ENCODE results near the gene MDM4. TPM values are rescaled to one million over a fixed set of nuclear protein-coding genes. Genes with fewer than 3 reads are reported as not detected.
"Not testable (repeated sequence)": the region's sequence is repeated elsewhere in the genome, so short reads cannot be mapped to it uniquely, and the experiment has no call there.

MDM4 gene
- total RNA-seq, 2 donors from 2014 or later = 65.5 to 161 TPM

GRCh38 chr1:204558467-204558866 lies 42.3 kb downstream of the MDM4 start:
- Histone ChIP-seq H3K9ac (ENCODE audit: extremely low read depth, low read length, poor library complexity, severe bottlenecking) (no peak overlapping the region), H3K4me1 (ENCODE audit: control insufficient read depth, insufficient read depth, low read length) (peaks cover 9% of the 10 kb centered on the region), H3K27ac (ENCODE audit: low read depth, low read length) (no peak overlapping the region), H3K27me3 (ENCODE audit: control insufficient read depth, insufficient read depth, low read length, poor library complexity, severe bottlenecking) (no peaks in the 10 kb centered on the region), H3K9me3 (ENCODE audit: control insufficient read depth, low read length) (no peaks in the 10 kb centered on the region), H3K4me3 (ENCODE audit: low read length) (no peak overlapping the region), H3K36me3 (ENCODE audit: control insufficient read depth, insufficient read depth, low read length) (peaks cover 27% of the 10 kb centered on the region)
- Mint-ChIP-seq H3K27ac (no peak overlapping the region), H3K4me3 (no peak overlapping the region), H3K4me1 (peaks cover 32% of the 10 kb centered on the region), H3K36me3 (ENCODE audit: low read depth) (peaks cover 8% of the 10 kb centered on the region), H3K27me3 (ENCODE audit: insufficient read depth) (no peaks in the 10 kb centered on the region), H3K9me3 (no peaks in the 10 kb centered on the region)
- WGBS, 2 experiments (ENCODE audit: insufficient coverage in 1 of 2, insufficient read length in 1 of 2) = 98% methylated on average over 2 of the region's 2 CpGs; no CpG with 5 or more reads in 1 of the 2 experiments
- TF ChIP-seq, protein P1, sequence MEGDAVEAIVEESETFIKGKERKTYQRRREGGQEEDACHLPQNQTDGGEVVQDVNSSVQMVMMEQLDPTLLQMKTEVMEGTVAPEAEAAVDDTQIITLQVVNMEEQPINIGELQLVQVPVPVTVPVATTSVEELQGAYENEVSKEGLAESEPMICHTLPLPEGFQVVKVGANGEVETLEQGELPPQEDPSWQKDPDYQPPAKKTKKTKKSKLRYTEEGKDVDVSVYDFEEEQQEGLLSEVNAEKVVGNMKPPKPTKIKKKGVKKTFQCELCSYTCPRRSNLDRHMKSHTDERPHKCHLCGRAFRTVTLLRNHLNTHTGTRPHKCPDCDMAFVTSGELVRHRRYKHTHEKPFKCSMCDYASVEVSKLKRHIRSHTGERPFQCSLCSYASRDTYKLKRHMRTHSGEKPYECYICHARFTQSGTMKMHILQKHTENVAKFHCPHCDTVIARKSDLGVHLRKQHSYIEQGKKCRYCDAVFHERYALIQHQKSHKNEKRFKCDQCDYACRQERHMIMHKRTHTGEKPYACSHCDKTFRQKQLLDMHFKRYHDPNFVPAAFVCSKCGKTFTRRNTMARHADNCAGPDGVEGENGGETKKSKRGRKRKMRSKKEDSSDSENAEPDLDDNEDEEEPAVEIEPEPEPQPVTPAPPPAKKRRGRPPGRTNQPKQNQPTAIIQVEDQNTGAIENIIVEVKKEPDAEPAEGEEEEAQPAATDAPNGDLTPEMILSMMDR (conservative IDR thresholded peaks at IDR 0.05) = no peak
- DNase-seq = no peak

GRCh38 chr1:204560002-204560401 lies 43.8 kb downstream of the MDM4 start:
- not testable (repeated sequence) for H3K4me3 ChIP-seq (ENCODE audit: low read length); H3K27me3 ChIP-seq (ENCODE audit: control insufficient read depth, insufficient read depth, low read length, poor library complexity, severe bottlenecking); H3K4me3 Mint-ChIP-seq; H3K36me3 Mint-ChIP-seq (ENCODE audit: low read depth); H3K9ac ChIP-seq (ENCODE audit: extremely low read depth, low read length, poor library complexity, severe bottlenecking); H3K27me3 Mint-ChIP-seq (ENCODE audit: insufficient read depth); H3K27ac ChIP-seq (ENCODE audit: low read depth, low read length); H3K9me3 Mint-ChIP-seq; H3K9me3 ChIP-seq (ENCODE audit: control insufficient read depth, low read length)
- H3K36me3 ChIP-seq (ENCODE audit: control insufficient read depth, insufficient read depth, low read length) = peaks cover 17% of the 10 kb centered on the region
- H3K4me1 ChIP-seq (ENCODE audit: control insufficient read depth, insufficient read depth, low read length) = peaks cover 12% of the 10 kb centered on the region
- DNase-seq = peak; percentile 29
- WGBS, 2 experiments (ENCODE audit: insufficient coverage in 1 of 2, insufficient read length in 1 of 2) = 92 to 96% methylated on average over 5 to 6 of the region's 6 CpGs
- Mint-ChIP-seq H3K4me1 (peaks cover 33% of the 10 kb centered on the region), H3K27ac (peak overlapping the region; percentile 49)

GRCh38 chr1:204560590-204561150 lies 44.5 kb downstream of the MDM4 start:
- H3K4me1 ChIP-seq (ENCODE audit: control insufficient read depth, insufficient read depth, low read length) = peaks cover 12% of the 10 kb centered on the region
- H3K4me3 Mint-ChIP-seq = no peak overlapping the region
- no peaks in the 10 kb centered on the region for H3K27me3 Mint-ChIP-seq (ENCODE audit: insufficient read depth)
- H3K4me1 Mint-ChIP-seq = peaks cover 37% of the 10 kb centered on the region
- H3K27me3 ChIP-seq (ENCODE audit: control insufficient read depth, insufficient read depth, low read length, poor library complexity, severe bottlenecking) = no peaks in the 10 kb centered on the region
- peak overlapping the region; percentile 85 for H3K27ac Mint-ChIP-seq
- H3K4me3 ChIP-seq (ENCODE audit: low read length) = no peak overlapping the region
- H3K36me3 Mint-ChIP-seq (ENCODE audit: low read depth) = peaks cover 5% of the 10 kb centered on the region
- TF ChIP-seq, protein P1 (conservative IDR thresholded peaks at IDR 0.05) = no peak
- H3K9me3 Mint-ChIP-seq = no peaks in the 10 kb centered on the region
- H3K9me3 ChIP-seq (ENCODE audit: control insufficient read depth, low read length) = no peaks in the 10 kb centered on the region
- H3K9ac ChIP-seq (ENCODE audit: extremely low read depth, low read length, poor library complexity, severe bottlenecking) = no peak overlapping the region
- H3K27ac ChIP-seq (ENCODE audit: low read depth, low read length) = no peak overlapping the region
- H3K36me3 ChIP-seq (ENCODE audit: control insufficient read depth, insufficient read depth, low read length) = peaks cover 17% of the 10 kb centered on the region
- DNase-seq = peak; percentile 64
